Sigmoid colon (tissue), 7 donors: ENCODE measurements around the gene ADARB2. TPM values are rescaled to one million over a fixed set of nuclear protein-coding genes. Genes with fewer than 3 reads are reported as not detected.

Experiments
- DNase-seq: peaks from one replicate; pipeline ENCODE4 v3.0.0-alpha.2; 2019
- H3K27ac ChIP-seq, 4 donors: fragments of 200-600 bp; sonication (generic); one replicate each; pipeline ENCODE4 v1.5.1; 2016 to 2019; ENCODE audit warnings: mild to moderate bottlenecking in 1 of 4
- H3K27me3 ChIP-seq, 3 donors: fragments of 200-600 bp; sonication (generic); one replicate each; pipeline ENCODE4 v1.5.1; 2019; ENCODE audit warnings: mild to moderate bottlenecking in 1 of 3
- H3K36me3 ChIP-seq, 4 donors: fragments of 200-600 bp; sonication (generic); one replicate each; pipeline ENCODE4 v1.5.1; 2016 to 2019
- H3K4me1 ChIP-seq, 4 donors: fragments of 200-600 bp; sonication (generic); one replicate each; pipeline ENCODE4 v1.5.1; 2017 to 2019
- H3K4me3 ChIP-seq, 4 donors: fragments of 200-600 bp; sonication (generic); one replicate each; pipeline ENCODE4 v1.5.1; 2017 to 2019; ENCODE audit warnings: mild to moderate bottlenecking in 2 of 4, moderate library complexity in 1 of 4
- H3K9me3 ChIP-seq, 4 donors: fragments of 200-600 bp in 3 of 4; sonication (generic) in 3 of 4; one replicate each; pipeline versions ENCODE4 v1.5.1 to v1.6.1; 2013 to 2019
- EP300 ChIP-seq, 4 donors: sonication (generic); formaldehyde crosslinking; IDR thresholded peaks; one replicate each; pipeline ENCODE4 v1.6.1; 2017; ENCODE audit warnings: antibody characterized with exemption in 4 of 4
- POLR2A ChIP-seq, 2 donors: fragments of 450-650 bp; IDR thresholded peaks; one replicate each; pipeline ENCODE4 v1.6.1; 2016; ENCODE audit warnings: antibody characterized with exemption in 2 of 2, mild to moderate bottlenecking in 2 of 2, moderate library complexity in 2 of 2
- POLR2AphosphoS5 ChIP-seq, 4 donors: sonication (generic); formaldehyde crosslinking; IDR thresholded peaks; one replicate each; pipeline ENCODE4 v1.6.1; 2017; ENCODE audit warnings: antibody characterized with exemption in 4 of 4
- WGBS, 2 donors: extraction: QIAGEN DNeasy Blood & Tissue Kit; methylation state at CpG; one replicate each; pipeline ENCODE4 v1.1.7; 2013; 5-methylcytosine and 5-hydroxymethylcytosine counted together
- intact Hi-C: fragments of 100-400 bp; cut with DNase I; formaldehyde crosslinking; loops from one replicate; pipeline ENCODE4 v1.15.1; 2023
- polyA plus RNA-seq, 3 donors: library from polyadenylated mRNA; stranded (reverse); fragments of 200-250 nt; gene quantifications; one replicate each; pipeline ENCODE4 v1.2.3, GENCODE V29; 2013
- total RNA-seq, 4 donors: library from RNA; depleted of rRNA; stranded (reverse); fragments of >200 nt; gene quantifications; one replicate each; pipeline ENCODE4 v1.1.0, GENCODE V29; 2016
- TF ChIP-seq, protein P1 (sequence below), 4 experiments: fragments of 450-650 bp in 3 of 4; fragments of 200-600 bp in 1 of 4; IDR thresholded peaks; one replicate each; pipeline ENCODE4 v1.5.1; 2016 to 2019; ENCODE audit warnings: antibody characterized with exemption in 4 of 4, mild to moderate bottlenecking in 3 of 4, moderate library complexity in 2 of 4
- donor health status: healthy with polysubstance abuse.
- donor health status: Bipolar disorder and iron deficiency.
- donor health status: healthy.

ADARB2 gene
- total and polyA plus RNA-seq, 7 donors, result 0.60 to 5.9 (median 3.5) TPM; not detected in 1

GRCh38 chr10:1670541-1671365 is 66.6 kb downstream of the ADARB2 start:
- Histone ChIP-seq H3K36me3 (no peaks in the 10 kb centered on the region), H3K9me3 (no peaks in the 10 kb centered on the region), H3K27ac (no peak overlapping the region), H3K4me3 (no peak overlapping the region), H3K4me1 (no peaks in the 10 kb centered on the region), H3K27me3 (no peaks in the 10 kb centered on the region)
- intact Hi-C loops, result no loop called here
- WGBS, 2 donors, result 80 to 81% methylated on average over 32 of the region's 32 CpGs
- DNase-seq, result no peak
- TF ChIP-seq POLR2A (IDR thresholded peaks at IDR 0.05) (no peak), EP300 (IDR thresholded peaks at IDR 0.05) (no peak), POLR2AphosphoS5 (IDR thresholded peaks at IDR 0.05) (no peak)
- TF ChIP-seq, protein P1, sequence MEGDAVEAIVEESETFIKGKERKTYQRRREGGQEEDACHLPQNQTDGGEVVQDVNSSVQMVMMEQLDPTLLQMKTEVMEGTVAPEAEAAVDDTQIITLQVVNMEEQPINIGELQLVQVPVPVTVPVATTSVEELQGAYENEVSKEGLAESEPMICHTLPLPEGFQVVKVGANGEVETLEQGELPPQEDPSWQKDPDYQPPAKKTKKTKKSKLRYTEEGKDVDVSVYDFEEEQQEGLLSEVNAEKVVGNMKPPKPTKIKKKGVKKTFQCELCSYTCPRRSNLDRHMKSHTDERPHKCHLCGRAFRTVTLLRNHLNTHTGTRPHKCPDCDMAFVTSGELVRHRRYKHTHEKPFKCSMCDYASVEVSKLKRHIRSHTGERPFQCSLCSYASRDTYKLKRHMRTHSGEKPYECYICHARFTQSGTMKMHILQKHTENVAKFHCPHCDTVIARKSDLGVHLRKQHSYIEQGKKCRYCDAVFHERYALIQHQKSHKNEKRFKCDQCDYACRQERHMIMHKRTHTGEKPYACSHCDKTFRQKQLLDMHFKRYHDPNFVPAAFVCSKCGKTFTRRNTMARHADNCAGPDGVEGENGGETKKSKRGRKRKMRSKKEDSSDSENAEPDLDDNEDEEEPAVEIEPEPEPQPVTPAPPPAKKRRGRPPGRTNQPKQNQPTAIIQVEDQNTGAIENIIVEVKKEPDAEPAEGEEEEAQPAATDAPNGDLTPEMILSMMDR (IDR thresholded peaks at IDR 0.05), result no peak

DNA sequence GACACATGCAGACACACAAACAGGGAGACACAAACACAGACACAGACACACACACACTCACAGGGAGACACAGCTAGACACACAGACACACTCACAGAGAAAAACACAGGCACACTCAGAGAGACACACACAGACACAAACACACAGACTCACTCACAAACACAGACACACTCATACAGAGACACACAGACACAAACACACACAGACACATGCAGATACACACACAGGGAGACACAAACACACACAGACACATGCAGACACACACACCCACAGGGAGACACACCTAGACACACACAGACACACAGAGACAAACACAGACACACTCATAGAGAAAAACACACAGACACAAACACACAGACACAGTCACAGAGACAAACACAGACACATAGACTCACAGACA is 67.9 kb downstream of the ADARB2 start:
- Histone ChIP-seq H3K27ac (no peak overlapping the region), H3K27me3 (no peaks in the 10 kb centered on the region), H3K36me3 (no peaks in the 10 kb centered on the region), H3K4me1 (no peaks in the 10 kb centered on the region), H3K4me3 (no peak overlapping the region), H3K9me3 (no peaks in the 10 kb centered on the region)
- TF ChIP-seq POLR2AphosphoS5 (IDR thresholded peaks at IDR 0.05) (no peak), EP300 (IDR thresholded peaks at IDR 0.05) (no peak), POLR2A (IDR thresholded peaks at IDR 0.05) (no peak)
- TF ChIP-seq, protein P1 (IDR thresholded peaks at IDR 0.05), result no peak
- no peak for DNase-seq
- intact Hi-C loops, result no loop called here

GRCh38 chr10:1668399-1668798 is 68.9 kb downstream of the ADARB2 start:
- WGBS, 2 donors, result 66 to 67% methylated on average over 5 of the region's 5 CpGs
- TF ChIP-seq EP300 (IDR thresholded peaks at IDR 0.05) (no peak), POLR2AphosphoS5 (IDR thresholded peaks at IDR 0.05) (no peak), POLR2A (IDR thresholded peaks at IDR 0.05) (no peak)
- TF ChIP-seq, protein P1 (IDR thresholded peaks at IDR 0.05), result no peak

GRCh38 chr10:1667392-1667791 is 69.9 kb downstream of the ADARB2 start:
- DNase-seq, result no peak
- Histone ChIP-seq H3K27me3 (no peaks in the 10 kb centered on the region), H3K36me3 (no peaks in the 10 kb centered on the region), H3K4me1 (no peaks in the 10 kb centered on the region), H3K4me3 (no peak overlapping the region), H3K9me3 (no peaks in the 10 kb centered on the region), H3K27ac (no peak overlapping the region)
- intact Hi-C loops, result no loop called here
- TF ChIP-seq, protein P1 (IDR thresholded peaks at IDR 0.05), result no peak
- TF ChIP-seq EP300 (IDR thresholded peaks at IDR 0.05), result no peak
- TF ChIP-seq POLR2A (IDR thresholded peaks at IDR 0.05), result no peak
- no peak for TF ChIP-seq POLR2AphosphoS5 (IDR thresholded peaks at IDR 0.05)

More at GRCh38 chr10:1668399-1668798, 68.9 kb downstream of the ADARB2 start:
- H3K4me1 ChIP-seq, result no peaks in the 10 kb centered on the region
- intact Hi-C loops, result no loop called here
- no peak overlapping the region for H3K4me3 ChIP-seq
- no peak for DNase-seq
- H3K27me3 ChIP-seq, result no peaks in the 10 kb centered on the region
- H3K27ac ChIP-seq, result no peak overlapping the region
- H3K9me3 ChIP-seq, result no peaks in the 10 kb centered on the region
- no peaks in the 10 kb centered on the region for H3K36me3 ChIP-seq
